DLD1 (cell line): ENCODE results near the gene INSYN2A.

Source experiments
- in situ Hi-C: cut with HindIII; loops from 2 replicates; pipeline ENCODE4 v1.10.0; 2017; ENCODE audit warnings: low sequenced_read_pairs

The INSYN2A gene, protein sequence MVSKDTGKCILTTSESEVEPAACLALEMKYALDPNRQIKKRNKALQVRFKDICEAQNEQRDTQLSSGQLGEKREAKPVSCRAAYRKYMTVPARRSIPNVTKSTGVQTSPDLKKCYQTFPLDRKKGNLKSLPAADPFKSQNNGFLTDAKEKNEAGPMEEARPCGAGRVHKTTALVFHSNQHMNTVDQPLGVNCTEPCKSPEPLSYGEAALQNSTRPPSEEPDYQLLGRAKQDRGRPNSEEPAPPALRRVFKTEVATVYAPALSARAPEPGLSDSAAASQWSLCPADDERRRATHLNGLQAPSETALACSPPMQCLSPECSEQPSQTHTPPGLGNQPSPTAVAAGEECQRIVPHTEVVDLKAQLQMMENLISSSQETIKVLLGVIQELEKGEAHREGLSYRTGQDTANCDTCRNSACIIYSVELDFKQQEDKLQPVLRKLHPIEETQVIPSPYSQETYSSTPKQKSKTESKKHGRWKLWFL

DNA sequence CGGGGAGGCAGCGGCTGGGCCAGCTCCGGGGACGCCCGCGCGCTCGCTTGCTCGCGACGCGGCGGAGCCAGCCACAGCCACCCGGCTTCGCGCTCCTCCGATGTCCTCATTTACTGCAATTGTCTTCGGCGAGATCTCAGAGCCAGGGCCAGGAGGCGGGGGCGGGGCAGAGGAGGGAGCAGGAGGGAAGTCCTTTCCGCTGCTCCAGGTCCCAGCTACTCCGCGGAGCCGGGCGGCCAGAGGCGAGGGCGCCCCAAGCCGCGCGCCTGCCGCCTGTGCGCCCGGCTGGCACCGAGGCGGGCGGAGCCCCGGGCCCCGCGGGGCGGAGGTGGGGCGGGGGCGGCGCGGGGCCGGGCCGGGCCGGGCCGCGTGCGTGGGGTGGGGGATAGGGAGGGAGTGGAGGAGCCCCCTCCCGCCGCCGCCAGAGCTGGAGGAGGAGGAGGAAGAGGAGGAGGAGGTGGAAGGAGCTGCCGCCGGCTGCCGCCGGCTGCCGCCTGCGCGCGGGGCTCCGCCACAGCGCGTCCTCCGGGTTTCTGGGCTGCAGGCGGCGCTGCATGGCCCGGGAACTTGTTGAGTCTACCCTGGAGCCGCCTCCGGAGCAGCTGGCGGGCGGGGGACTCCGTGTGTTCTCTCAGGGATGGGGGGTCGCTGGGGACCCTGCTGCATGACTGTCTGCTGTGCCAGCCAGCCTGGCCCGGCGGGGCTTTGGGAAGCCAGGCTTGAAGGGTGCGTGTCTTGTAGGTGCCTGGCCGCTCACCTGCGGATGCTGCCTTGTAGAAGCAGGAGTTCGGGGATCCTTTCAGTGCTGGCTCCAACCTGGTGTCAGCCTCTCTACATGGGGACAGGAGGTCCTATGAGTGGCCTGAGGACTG lies at the start of gene INSYN2A:
Gene INSYN2A, minus strand, starts transcription at position 310 of the 872 bp plus-strand sequence. CDS start 20,196 bp downstream, outside the sequence.
- in situ Hi-C loops = no loop called here

DNA sequence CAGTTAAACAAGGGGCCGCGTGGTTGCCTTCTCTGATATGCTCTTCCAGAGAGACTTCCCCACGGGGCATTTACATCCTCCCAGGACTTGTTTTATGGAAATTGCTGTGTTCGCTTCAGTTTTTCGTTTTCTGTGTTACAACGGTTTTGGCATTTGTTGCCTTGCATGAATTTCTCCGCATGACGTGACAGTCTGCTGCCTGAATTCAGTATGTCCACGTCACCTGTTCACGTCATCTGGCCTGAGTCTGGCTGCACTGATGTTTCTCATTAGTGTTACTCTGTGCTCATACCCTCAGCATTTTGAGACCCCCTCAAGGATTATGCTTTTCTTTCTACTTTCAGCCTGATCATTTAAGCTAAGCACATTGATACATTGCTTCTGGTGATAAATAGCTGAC lies 49.1 kb upstream of the INSYN2A start:
- in situ Hi-C loops = no loop called here

DNA sequence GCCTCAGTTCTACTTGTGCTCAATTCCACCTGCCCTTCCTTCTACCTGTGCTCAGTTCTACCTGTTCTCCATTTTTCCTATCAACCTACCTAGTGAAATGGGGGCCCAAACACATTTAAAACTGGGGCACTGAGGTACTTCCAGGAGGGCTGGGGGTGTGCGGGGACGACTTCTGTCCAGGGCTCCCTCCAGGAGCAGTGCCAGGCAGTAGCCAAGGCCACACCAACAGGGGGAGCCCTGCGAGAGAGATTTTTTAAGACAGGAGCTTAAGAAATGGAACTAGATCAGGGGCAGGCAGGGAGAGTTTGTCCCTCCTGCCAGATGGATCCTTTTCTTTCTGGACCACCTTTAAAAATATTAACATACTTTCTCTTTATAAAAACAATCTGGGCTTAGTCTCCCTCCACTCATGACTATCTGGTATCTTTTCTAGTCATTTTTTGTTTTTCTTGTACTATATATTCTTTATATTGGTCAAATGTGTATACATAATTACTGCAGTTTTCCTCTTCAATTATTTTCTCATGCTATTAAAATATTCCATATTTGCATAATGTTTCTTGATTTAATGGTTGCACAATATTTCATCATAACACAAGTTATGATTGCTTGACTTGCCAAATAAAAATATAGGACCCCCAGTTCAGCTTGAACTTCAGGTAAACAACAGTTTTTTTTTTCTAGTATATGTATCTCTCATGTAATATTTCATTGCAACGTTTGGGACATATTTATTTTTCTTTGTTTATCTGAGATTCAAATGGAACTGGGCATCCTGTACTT lies 47.3 kb upstream of the INSYN2A start:
- in situ Hi-C loops = no loop called here

DNA sequence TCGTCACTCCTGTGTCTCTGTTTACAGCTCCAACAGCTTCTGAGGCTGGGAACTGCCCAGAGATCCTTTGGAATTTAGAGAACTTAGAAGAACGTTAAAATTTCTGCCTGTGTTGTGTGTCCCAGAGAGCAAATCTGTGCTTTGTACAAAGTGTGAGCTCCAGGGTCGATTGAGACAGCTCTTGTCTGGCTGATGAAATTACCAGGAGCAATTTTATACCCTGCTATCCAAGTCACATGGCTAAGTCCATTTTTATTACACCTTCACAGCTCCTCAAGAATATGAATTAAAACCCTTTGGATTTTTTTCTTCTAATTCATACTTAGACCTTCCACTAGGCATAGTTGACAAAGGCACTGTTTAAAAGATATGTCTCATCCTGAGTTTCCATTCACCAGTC lies 46.5 kb upstream of the INSYN2A start:
- in situ Hi-C loops = no loop called here

DNA sequence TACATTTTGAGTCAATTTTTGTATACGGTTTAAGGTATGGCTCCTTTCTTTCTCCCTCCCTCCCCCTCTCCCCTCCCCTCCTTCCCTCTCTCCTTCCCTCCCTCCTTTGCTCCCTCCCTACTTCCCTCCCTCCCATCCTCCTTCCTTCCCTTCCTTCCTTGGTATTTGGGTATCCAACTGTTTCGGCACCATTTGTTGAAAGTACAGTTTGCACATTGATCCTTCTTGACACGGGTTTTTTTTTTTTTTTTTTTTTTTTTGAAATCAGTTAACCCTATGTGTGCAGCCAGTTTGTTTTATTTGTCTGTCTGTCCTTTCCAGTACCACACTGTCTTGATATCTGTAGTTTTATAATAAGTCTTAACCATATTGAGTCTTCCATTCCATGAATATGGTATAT lies 39.9 kb upstream of the INSYN2A start:
- in situ Hi-C loops = no loop called here

DNA sequence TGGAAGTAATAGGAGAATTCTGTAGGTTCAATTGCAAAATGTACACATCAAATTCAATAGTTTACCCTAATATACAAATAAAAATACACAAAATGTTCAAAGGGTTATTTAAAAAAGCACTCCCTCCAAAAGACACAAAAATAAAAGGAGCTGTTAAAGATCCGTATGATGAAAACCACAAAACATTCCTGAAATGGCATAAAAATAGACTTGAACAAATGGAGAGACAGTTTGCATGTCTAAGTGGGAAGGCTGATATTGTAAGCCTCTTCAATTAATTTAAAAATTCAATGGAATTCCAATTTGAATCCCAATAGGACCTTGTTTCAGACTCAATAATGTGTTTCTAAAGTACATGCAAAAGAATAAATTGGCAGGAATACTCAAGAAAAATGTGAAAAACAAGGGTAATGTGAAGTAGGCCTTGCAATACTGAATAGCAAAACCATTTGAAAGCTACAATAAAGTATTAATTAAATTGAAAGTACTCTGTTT lies 38.0 kb upstream of the INSYN2A start:
- in situ Hi-C loops = no loop called here

DNA sequence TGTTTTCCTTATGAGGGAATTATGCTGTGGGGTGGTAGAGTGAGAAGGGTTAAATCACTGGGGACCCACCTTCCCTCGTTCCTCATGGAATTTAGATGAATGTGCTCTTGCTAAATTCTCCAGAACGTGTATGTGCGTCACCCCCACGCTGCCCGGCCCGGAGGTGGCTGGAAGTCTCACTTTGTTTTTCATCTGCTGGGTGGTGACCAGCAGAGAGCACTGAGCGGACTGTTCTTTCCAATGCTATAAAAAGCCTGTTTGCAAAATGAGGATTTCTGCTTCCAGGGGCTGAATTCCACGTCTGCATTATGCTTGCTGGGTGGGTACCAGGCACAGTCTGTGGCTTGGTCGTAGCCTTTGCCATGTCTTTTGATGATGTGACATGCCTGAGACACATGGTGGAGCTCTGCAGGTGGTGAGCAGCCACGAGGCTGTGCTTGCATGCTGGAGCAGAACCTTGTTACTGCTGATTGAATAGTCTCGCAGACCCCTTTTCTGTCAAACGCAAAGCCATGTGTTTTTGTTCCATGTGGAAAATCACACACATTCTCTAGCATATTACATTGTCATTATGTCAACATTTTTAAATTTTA lies 31.9 kb upstream of the INSYN2A start:
- in situ Hi-C loops = no loop called here

DNA sequence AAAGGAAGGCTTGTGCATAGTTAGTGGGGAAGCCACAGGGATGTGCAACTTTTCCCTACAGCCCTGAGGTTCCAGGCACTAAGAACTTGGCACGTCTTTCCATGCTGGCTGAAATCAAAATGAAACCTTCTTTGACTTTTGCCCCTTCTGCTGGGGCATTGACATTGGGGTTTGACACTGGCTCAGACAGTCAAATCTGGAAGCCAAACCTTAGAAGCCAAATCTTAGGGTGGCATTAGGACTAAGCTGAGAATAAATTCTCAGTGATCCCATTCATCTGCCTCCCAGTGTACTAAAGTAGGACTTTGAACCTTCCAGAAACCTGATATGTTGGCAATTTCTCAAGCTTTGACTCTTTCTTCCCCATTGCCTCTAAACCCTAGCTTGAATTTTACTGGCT lies 31.3 kb upstream of the INSYN2A start:
- in situ Hi-C loops = no loop called here

DNA sequence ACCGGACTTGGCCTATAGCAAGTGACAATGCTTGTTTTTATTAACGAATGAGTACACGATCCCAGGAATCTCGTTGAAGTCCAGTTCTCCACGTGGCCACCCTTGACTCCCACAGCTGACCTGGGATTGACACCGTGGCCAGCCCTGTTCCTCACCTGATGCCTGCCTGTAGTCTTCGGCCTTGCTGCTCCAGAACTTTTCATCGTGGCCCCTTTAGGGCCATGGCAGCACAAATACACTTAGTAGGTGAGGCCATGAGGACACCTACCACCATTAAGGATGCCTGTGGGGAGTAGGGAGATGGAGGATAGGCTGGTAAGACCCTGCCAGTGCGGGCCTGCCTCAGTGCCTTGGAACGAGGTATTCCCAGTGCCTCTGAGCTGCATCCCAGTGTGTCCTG lies 30.6 kb upstream of the INSYN2A start:
- in situ Hi-C loops = no loop called here

DNA sequence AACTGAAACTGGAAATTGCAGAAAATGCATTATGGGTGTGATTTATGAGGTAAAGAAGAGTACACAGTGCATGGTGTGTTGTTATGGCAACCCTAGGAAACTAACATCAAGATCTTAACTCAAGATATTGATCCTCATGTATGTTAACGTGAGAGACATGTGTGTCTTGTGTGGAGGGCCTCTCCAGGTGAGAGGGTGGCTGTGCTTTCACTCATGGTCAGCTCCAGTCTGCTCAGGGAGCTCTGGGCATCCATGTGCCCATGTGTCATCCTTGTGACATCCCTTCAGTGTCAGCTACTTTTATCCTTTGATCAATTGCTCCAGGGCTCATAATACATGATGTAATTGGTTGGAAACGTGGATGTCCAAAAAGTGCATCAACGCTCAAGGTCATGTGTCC lies 24.9 kb upstream of the INSYN2A start:
- in situ Hi-C loops = no loop called here

DNA sequence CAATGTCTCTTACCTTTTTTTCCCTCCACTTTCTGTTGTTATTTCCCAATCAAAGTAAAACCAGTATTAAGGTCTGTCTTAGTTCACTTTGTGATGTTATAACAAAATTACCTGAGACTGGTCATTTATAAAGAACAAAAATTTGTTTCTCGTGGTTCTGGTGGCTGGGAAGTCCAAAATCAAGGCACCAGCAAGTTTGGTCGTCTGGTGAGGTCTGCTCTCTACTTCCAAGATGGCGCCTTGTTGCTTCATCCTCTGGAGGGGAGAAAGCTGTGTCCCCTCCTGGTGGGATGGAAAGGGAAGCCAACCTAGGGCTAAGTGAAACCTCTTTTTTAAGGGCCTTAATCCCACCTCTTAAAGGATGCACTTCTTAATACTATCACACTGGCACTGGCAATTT lies 22.3 kb upstream of the INSYN2A start:
- in situ Hi-C loops = no loop called here

DNA sequence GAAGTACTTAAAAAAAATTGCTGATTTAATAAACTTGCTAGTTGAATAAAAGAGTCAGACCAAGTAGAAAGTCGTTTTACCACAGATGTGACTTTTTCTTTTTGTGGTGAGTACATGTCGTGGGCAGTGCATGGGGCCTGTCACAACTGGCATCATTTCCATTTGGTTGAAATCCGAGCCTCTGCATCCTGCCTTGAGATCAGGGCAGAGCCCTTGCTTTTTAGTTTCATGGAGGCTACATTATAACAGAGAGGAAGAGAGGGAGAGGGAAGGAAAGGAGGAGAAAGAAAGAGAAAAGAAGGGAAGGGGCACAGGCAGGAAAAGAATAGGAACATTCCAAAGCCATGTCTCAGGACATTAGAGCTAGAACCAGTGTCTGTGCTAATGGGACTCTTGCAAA lies 20.4 kb upstream of the INSYN2A start:
- in situ Hi-C loops = no loop called here

DNA sequence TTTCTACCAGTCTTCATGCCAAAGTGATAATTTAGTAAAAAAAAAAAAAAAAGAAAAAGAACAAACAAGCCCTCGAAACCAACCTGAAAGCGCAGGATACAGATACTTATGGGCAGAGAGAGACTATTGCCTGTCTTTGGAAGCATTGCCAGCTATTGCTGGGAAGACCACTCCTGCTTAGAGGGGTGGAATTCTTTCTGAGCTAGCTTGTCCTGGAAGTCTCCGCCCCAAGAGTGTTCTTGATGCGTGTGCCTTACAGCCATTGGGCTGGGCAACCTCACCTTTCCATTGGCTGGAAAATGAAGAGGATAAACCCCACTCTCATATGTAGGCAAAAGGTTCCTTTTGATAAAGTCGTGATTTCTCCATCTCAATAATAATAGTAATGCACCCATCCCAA lies 19.9 kb upstream of the INSYN2A start:
- in situ Hi-C loops = no loop called here

DNA sequence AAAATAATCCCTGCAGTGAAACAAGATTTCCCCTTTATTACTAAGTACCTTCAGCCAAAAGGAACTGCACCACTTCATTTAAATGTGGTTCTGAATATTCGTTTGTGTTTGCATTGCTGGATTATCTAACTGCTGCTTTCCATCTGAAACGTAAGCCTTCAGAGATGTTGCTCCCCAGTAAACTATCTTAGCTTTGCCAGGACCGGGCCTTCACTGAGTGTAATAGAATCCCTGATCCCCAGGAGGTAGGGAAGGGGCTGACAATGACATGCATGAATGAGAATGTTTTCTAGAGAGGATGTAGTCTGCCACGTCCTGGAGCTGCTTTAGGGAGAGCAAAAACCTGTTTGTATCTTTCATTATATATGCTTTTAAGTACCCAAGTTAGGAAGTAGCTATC lies 19.5 kb upstream of the INSYN2A start:
- in situ Hi-C loops = no loop called here

DNA sequence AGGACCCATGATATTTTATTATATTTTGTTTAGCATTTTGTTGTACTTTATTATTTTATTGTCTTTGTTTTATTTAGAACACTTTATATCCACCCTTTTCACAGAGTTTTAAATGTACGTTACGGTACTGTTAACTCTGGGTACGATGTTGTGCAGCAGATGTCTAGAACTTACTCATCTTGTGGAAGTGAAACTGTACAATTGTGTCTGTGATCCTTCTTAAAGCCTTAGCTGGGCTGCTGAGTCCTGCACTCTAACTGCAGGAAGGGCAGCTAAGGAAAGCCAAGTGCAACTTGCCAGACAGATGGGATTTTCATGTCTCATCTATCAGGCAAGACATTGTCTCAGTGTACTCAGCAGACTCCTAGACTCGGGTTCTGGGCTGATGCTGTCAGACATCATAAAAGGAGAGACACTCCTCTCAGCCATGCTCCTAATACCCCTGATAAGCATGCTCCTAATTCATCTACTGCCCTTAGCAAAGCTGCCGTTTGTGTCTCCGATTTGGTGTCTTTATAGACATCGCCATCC lies 14.6 kb upstream of the INSYN2A start:
- in situ Hi-C loops = no loop called here

DNA sequence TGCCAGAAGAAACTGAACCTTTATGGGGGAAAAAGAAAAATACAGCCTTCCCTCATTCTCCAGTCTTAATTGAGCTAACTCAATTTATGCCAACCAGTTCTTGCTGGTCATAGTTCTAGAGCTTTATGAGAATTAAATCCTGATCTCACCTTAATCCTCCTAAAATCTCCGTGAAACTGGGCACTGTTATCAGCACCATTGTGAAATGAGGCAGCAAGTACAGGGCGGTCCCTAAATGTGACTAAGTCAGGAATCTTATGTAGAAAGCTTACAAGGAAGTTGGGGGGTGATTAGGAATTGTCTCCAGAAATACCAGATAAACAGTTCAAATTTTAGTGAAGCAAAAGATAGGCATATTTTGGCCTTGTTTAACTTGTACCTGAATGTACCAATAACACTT lies 10.7 kb upstream of the INSYN2A start:
- in situ Hi-C loops = no loop called here

DNA sequence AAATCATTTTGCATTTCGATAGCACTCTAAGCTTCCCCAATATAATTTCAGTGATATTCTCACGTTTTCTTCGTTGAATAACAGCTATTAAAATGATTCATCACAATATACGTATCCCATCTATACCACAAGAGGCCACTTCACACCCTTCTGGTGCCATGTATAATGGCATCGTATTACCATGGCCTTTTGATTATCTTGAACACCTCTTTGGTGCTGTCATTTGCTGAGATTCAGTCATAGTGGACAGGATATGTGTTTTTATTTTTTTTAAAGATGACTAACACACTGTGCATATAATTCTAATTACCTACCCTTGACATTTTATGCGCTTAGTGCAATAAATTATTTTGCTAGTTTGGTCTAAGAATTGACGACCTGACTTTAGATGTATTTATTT lies 6.7 kb upstream of the INSYN2A start:
- in situ Hi-C loops = no loop called here

DNA sequence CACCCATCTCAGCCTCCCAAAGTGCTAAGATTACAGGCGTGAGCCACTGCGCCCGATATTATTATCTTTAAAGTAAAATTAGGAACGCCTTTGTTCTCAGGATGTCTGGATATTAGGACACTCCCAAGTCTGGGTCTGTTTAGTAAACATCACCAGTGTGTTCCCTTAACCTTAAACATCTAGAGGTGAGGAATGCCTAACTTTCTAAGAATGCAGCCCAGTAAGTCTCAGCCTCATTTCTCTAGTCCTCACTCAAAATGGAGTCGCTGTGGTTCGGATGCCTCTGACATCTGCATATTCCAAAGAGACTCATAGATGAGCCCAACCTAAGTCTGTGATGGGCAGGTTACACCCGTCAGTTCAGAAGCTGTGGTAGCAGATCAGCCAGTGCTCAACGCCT lies 4.3 kb upstream of the INSYN2A start:
- in situ Hi-C loops = no loop called here

DNA sequence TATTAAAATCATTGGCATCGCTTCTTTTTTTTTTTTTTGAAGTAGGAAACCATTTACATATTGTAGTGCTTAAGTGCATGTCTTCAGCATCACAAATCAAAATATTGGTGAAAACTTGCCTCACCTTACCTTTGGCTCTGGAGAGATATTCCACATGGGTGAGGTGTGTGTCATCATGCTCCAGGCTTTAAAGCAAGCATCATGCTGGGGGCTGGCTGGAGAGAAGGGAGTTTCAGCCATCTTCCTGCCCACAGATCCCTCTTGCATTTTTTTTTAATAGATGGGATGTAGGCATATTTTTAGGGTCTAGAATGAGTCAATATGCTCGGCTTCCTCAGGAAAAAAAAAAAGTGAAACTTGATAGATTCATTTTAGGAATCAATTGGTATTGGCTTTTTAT lies 2.3 kb upstream of the INSYN2A start:
- in situ Hi-C loops = no loop called here

DNA sequence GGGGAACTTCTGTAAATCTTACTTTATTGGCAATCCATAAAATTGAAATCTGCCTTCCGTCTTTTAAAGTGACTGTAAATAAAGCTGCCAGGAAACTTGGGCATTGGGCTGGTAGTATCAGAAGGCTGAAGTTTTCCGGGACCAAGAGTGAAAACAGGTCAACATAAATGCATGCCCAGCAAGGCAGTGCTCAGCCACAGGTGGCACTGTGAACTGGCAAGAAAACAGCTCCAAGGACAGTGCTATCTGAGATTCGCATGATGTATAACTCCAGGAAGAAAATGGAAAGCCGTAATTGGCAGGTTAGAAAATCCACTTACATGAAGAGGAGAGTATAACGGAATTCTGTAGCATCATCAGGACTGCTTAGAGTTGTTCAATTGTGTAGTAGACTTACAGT lies 1.9 kb upstream of the INSYN2A start:
- in situ Hi-C loops = no loop called here

DNA sequence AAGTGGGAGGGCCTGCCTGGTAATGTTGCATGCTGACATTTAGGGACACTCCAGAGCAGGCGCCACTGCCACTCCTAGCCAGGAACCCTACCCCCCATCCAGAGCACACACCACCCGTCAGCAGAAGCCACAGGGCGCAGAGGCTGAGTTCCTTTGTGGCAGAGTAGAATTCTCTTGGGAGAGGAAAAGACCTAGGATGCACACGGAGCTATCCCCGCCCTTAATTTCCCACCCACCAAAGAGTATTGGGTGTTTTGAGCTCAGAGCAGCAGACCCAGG lies 702 bp upstream of the INSYN2A start:
- in situ Hi-C loops = no loop called here
